ENCODE results near the gene VIT.

Gene VIT

DNA sequence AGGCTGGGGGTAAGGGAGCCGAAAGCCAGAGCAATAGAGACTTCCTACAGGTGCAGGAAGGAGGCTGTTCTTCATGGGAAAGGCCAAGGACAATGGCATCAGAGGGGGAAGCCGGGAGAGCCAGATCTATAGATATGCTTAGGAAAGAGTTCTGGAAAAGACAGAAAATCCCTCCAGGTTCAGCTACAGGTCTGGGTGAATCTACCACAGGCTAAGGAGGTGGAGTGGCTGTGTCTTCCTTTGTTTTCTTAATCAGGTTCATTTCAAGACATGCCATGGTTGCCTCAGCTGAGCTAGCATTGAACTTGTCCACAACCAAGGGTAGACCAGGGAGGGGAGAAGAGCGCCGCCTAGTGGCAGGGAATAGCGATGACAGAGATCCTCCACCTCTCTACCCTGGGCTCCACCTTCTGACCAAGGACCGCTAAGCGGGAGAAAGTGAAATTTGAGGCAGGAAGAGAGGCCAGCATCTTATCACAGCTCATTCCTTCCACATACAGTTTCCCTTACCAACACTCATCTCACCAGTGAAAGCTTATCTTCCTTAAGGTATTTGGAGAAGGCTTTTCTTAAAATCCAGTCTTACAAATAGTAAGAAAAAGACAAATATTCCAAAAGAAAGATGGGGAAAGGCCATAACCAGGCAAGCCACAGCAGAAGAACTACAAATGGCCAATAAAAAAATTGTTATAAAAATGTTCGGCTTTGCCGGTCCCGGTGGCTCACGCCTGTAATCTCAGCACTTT is 74.2 kb downstream of the VIT start:
- no peak for DNase-seq (ENCODE audit: low read depth)

GRCh38 chr2:36771671-36772070 is 75.2 kb downstream of the VIT start:
- no peak for DNase-seq (ENCODE audit: low read depth)

- DNase-seq (ENCODE audit: low read depth): no peak
These were observed 77.4 kb downstream of the VIT start for GRCh38 chr2:36773947-36774346.

DNA sequence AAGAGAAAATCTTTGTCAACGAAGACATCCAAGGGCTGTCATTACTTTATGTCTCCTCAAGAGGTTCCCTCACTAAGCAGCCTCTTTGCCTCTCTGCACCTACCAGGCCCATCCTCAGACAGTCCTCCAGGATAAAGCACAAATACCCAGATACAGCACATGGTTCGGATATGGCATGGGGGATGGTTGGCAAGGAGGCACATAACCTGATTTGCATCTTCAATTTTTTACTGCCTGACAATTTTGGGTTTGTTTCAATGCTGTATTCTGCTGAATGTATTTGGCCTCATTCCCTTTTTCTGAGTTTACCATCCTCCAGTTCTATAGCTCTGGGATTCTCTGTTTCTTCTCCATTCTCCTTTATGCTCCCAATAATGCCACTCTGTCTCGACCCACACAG is 78.8 kb downstream of the VIT start:
- no peak for DNase-seq (ENCODE audit: low read depth)

- no peak for DNase-seq (ENCODE audit: low read depth)
These were observed 79.3 kb downstream of the VIT start for GRCh38 chr2:36775806-36776205.

GRCh38 chr2:36777272-36777671 is 80.8 kb downstream of the VIT start:
- no peak for DNase-seq (ENCODE audit: low read depth)

DNA sequence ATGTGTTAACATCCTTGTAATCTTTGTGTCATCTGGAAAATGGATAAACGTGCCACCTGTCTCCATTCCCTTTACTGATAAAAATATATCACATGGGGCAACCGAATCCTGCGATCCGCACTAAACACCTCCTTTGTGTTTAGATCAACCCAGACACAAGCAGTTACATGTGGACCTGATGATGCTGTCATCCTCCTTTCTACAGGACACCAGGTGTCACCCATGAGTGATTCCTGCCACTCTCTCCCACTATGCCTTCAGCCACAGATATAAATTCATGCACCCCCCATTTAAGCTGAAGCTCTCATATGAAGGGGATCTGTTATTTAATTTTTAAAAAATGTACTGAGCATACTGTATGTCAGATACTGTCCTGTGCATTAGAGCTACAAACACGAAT is 81.3 kb downstream of the VIT start:
- DNase-seq (ENCODE audit: low read depth): no peak

DNA sequence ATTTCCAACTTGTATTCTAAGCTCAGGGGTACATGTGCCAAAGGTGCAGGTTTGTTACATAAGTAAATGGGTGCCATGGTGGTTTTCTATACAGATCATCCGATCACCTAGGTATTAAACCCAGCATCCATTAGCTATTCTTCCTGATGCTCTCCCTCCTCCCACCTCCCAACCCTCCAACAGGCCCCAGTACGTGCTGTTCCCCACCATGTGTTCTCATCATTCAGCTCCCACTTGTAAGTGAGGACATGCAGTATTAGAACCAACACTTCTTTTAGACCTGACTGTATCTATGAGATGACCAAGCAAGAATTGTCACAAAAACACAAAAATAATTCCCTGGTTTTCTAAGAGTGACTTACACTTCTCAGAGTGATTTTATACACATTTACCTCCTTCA is 83.0 kb downstream of the VIT start:
- DNase-seq (ENCODE audit: low read depth): no peak

DNA sequence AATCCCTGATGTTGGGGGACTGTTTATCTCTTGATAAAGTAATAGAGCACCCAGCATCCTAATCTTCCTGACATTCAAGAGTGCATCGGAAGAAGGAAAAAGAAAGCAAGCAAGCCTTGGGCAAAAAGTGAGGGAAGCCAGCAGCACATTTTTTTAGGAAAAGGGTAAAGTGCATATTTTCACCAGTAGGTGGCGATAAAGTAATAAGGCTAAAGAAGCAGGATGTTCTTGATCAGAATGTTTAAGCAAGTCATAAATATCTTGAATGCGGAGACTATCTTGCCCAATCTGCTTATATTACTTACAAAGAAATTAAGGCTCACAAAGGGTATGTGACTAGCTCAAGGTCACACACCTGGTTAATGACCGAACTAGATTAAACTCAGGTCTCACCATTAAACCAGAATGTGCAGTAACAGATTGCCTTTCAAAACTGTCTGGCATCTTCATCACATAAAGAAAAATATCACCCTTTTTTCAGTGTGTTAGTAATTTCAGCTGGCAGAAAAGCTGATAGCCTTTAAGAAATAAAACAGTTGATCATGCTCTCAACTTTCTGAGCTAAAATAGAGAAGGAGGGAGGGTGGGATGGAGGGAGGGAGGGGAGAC is 83.8 kb downstream of the VIT start:
- DNase-seq (ENCODE audit: low read depth): no peak

DNA sequence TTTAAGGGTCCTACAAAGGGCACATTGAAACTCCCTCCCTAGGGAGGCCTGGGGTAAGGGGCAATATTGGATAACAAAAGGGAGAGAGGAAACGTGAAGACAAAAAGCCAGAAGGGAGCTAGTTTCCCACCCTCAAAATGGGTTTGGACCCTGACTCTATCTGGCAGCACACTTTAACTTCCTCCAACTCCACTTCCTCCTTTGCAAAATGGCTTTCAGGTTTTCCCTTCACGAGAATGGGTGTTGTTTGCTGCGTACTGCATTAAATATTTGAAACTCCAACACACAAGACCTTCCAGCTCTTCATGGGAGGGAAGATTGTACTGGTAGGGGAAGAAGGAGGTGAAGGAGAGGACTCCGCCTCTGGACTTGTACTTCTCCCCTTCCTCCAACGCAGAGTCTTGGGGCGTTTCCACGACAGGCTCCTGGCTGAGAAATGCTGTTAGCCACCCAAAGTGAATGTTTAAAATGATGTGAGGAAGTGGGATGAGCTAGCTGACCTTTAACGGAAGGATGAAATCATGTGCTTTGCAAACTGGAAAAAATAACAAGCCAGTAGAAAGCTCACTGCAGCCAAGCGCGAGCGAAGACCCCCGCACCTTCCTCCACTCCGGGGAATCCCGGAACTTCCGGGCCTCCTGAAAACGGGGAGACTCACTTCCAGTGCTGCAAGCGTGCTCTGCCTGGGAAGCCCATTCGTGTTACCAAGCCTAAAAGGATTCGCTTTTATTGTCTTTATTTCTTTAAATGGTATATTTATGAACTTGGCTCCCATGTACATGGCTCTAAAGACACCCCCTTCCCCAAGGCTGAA is 85.6 kb downstream of the VIT start:
- no peak for DNase-seq (ENCODE audit: low read depth)

DNA sequence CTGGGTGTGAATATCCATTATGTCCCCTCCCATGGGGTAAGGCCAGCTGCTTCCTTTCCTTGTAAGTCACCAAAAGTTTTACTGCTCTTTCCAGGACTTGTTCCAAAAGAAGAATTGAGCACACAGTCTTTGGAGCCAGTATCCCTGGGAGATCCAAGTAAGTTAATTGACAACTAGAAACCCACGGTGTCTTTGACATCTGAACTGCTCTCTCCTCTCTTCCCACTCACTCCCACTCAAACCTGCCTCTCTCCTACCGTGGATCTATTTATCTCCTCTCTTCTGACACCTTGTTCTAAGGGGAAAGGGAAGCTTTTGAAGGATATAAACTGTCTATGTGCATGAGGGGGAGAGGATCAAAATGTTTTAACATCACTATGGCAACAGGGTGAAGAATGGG is 86.7 kb downstream of the VIT start:
- DNase-seq (ENCODE audit: low read depth): no peak

- DNase-seq (ENCODE audit: low read depth): no peak
These were observed 88.8 kb downstream of the VIT start for GRCh38 chr2:36785179-36785795.

GRCh38 chr2:36789181-36789804 is 92.8 kb downstream of the VIT start:
- DNase-seq (ENCODE audit: low read depth): no peak

- DNase-seq (ENCODE audit: low read depth): no peak
These were observed 96.4 kb downstream of the VIT start for GRCh38 chr2:36792951-36793350.

GRCh38 chr2:36797324-36798070 is 101.0 kb downstream of the VIT start:
- no peak for DNase-seq (ENCODE audit: low read depth)

DNA sequence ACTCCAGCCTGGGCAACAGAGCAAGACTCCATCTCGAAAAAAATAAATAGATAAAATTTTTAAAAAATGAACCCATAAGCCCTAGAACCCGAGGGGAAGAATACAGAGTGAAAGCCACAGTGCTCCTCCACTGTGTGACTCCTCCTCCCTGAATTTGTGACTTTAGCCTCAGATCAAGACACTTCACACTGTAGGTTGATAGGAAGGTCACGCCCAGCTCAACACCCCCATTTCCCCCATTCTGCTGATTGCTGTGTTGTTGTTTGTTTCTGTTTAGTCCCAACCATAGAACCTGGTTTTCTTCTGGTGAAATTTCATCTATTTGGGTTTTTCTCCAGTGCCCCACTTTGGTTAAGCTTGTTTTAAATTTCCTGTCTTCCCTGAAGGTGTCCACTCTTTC is 102.2 kb downstream of the VIT start:
- no peak for DNase-seq (ENCODE audit: low read depth)

DNA sequence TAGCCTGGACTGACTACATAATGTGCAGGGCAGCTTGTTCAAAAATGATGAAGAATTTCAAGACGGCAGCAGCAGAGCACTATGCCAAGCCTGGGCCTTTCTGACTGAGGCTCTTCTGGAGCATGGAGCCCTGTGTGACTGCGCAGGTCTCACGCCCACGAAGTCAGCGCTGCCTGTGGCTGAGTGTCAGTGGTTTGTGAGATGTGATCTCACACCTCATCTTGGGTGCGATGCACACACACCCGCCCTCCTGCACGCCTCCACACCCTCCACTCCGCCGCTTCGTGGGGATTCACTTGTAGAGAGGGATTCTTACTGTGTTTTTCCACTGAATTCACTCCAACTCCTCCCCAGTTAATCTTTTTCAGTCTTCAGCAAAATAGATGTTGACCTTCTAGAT is 103.9 kb downstream of the VIT start:
- DNase-seq (ENCODE audit: low read depth): no peak

DNA sequence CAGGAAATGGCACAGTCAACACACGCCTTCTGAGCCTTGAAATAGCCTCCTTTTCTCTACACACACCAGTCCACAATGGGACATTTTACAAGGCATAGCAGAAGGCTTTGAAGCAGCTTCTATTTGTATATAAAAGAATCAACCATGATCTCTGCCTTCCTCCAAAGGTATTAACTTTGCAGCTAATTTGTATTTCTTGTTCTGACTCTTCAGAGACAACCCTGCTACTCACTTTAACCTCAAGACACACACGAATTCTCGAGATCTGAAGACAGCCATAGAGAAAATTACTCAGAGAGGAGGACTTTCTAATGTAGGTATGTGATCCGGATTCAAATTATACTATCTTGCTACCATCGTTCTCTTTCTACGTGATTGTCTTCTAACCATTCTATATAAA is 104.6 kb downstream of the VIT start:
- DNase-seq (ENCODE audit: low read depth): no peak

DNA sequence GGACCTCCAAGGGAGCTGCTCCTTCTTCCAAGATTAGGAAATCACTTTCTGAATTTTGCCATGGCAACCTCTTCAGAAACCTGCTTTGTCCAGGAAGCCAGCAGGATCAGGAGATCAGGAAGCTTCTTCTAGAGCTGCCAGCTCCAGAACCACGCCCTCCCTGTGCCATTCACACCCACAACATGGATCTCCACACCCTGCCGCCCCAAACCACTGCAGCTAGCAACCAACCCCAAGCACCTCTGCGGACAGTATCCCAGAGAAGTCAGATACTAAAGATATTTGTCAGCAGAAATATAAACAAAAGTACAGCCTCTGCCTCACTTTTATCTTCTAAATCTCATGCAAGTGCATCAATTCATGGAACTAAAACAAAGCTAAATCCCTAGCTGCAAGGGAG is 106.4 kb downstream of the VIT start:
- DNase-seq (ENCODE audit: low read depth): no peak

- no peak for DNase-seq (ENCODE audit: low read depth)
These were observed 109.2 kb downstream of the VIT start for GRCh38 chr2:36805635-36806224.

DNA sequence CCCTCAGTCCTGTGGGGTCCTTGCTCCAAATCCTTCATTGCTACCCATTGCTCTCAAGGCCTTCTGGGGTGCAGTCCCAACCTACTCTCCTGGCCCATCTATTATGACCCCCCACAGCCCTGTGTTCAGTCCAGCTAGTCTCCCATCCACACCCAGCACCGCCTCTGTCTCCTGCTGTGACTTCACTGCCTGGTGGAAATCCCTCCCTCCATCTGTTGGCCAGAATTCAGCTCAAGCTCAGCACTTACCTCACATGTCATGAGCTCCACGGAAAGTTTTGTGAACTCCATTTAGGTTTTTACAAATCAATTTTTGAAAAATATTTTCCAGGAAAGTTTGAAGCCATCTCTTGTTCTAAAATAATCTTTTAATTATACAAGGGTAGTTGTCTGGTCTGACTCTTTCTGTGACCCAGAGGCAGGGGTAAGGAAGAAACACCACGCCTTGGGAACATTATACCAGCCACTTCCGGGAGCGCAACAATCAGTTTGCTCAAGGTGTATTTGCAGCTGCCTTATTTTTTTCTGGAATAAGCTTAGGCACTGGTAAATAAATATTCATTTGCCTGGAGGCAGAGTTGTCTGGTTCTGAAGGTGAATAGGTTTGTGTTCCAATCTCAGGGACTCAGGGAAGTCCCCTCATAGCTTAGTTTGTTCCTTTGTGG is 110.8 kb downstream of the VIT start:
- no peak for DNase-seq (ENCODE audit: low read depth)
